Measurements from ENCODE around the gene NPIPB8.
"Not testable (repeated sequence)": the region's sequence is repeated elsewhere in the genome, so short reads cannot be mapped to it uniquely, and the experiment has no call there.

NPIPB8 gene

DNA sequence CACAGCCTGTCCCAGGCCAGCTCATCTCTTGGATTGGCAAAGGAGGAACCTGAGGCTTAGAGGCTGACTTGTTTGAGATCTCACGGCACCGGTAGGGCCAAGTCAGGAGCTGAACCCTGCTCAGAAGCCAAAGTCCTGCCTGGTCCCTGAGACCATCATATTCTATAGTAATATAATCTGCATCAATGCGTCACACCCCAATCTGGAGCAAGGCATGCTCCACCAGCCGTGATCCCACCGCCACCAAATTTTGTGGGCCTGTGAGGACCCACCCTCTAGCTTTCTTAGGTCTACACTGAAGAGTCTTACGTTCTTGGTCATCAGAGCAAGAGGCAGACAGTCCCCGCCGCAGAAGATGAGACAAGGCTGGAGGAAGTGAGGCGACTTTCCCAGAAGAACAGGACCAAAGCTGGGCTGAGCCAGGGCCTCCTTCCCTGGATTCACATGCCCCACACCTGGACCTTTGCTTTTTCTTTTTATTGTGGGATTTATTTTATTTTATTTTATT, 30.7 kb upstream of the NPIPB8 start:
- DNase-seq (ENCODE audit: low read depth in 2 of 2), result no peak

DNA sequence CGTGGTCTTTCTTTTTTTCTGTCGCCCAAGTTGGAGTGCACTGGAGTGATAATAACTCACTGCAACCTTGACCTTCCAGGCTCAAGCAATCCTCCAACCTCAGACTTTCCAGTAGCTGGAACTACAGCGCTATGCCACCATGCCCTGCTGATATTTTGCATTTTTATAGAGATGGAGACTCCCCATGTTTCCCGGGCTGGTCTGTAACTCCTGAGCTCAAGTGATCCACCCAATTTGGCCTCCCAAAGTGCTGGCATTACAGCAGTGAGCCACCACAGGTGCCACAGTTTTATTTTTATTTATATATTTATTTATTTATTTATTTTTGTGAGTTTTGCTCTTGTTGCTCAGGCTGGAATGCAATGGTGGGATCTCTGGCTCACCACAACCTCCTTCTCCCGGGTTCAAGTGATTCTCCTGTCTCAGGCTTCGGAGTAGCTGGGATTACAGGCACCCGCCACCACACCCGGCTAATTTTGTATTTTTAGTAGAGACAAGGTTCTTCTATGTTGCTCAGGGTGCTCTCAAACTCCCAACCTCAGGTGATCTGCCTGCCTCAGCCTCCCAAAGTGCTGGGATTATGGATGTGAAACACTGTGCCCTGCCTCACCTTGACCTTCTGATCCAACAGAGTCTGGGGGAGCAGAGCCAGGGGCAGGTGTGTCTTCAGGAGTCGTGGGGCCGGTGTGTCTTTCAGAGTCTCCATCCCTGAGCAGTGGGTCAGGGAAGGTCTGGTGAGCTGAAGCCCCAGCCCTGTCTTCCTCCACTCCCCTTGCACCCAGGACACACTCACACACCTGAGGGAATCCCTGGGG, 30.0 kb upstream of the NPIPB8 start:
- DNase-seq (ENCODE audit: low read depth in 2 of 2), result not testable (repeated sequence)

DNA sequence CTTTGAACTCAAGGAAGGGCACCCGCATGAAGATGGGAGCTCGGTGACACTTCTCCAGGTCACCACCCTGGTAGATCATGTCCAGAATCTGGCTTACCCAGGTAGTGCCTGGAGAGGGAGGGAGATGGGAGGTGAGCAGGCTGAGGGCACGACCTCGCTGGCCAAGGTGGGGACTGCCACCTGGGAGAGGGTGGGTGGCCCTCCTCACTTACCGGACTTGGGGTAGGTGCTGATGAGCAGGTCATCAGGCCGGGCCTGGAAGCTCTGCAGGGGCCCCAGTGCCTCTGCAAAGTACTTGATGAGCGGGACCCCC, 29.4 kb upstream of the NPIPB8 start:
- DNase-seq (ENCODE audit: low read depth in 2 of 2), result not testable (repeated sequence)

DNA sequence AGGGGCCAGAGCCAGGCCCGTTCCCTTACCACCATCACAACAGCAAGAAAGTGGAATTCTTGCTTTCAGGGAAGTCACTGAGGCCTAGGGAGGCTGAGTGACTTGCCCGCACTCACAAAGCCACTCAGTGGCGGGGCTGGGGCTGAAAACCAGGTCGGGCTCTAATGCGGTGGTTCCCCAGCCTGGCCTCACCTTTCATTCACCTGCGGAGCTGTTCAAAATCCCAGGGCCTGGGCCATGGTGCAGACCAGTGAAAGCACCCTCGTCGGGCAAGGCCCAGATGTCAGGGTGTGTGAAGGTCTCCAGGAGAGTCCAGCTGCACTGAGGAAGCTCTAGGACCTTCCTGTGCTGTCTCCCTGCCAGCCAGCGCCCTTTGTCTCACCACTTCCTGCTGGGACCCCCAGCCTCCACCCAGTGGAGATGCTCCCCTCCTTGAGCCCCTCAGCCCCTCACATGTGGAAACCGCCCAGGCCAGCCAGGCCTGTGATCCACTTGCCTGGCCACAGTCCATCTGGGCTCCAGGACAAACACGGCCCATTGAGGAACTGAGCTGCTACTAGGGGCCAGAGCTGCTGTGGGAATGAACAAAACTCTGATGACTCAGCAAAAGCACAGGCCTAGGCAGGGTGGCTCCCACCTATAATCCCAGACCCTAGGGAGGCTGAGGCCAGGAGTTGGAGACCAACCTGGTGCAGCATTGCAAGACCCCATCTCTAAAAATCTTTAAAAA, 28.8 kb upstream of the NPIPB8 start:
- not testable (repeated sequence) for DNase-seq (ENCODE audit: low read depth in 2 of 2)

DNA sequence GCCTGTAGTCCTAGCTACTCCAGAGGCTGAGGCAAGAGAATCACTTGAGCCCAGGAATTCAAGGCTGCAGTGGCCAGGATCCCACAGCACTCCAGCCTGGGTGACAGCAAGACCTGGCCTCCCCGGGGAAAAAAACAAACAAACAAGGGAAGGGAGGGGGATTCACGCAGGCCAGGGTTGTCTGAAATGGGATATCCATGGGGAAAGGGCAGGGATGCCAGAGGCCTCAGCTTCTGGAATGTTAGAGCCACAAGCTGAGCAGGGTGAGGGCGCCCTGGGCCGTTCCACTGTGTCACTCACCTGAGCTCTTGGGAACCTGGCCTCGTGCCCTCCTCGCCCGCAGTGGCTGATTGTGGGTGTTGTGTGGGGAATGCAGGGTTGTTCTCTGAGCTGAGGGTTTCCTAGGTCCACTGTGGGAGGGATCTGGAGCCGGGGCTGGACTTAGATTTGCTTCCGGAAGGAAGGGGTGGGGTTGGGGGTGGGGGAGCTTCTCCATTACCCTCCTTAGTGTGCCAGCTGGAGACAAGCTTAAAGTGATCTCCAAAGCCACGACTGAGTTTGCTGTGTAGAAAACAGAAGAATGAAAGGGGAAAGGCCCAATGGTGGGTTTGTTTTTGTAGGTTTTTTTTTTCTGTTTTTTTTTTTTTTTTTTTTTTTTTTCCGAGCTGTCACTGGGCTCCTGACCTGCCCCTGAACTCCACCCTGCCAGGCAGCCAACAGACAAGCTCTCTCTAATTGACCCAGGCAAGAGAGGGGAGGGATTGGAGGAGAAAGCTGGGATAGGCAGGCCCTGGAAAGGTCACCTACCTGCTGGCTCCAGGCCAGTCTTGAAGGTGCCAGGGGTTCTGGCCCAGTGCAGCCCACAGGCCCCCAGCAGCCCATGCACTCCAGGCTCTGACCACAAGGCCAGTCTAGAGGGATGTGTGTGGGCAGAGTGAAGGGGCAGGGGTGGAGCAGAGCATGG, 28.0 kb upstream of the NPIPB8 start, which contains the start of gene SULT1A1:
Gene SULT1A1, minus strand, starts transcription at position 414 of the 964 bp plus-strand sequence. CDS start 1,189 bp downstream, outside the sequence.
- DNase-seq (ENCODE audit: low read depth in 2 of 2), result no peak

DNA sequence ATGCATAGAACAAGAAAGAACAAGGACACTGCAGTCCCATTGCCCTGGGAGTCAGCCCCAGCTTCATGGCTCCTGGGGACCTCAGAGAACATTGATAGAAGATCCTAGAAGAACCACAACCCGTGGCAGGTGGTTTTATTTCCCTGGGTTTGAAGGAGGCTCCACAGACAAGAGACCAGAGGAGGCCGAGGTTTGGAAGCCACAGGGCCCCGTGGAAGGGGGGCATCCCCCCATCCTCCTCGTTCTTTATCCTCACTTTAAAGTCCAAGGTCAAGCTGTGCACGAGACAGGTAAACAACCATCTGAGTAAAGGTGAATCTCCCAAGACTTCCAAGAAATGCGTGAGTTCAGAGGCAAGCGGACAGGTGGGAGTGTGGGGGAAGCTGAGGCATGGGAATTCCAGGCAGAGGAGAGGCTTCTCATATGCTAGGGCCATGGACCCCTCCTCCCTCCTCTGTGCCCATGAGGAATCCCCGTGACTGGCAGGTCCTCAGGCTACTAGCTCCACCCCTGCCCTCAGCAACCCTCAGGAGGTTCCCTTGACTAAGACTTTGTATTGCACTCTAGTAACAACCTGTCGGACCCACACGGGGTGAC, 27.2 kb upstream of the NPIPB8 start:
- no peak for DNase-seq (ENCODE audit: low read depth in 2 of 2)

DNA sequence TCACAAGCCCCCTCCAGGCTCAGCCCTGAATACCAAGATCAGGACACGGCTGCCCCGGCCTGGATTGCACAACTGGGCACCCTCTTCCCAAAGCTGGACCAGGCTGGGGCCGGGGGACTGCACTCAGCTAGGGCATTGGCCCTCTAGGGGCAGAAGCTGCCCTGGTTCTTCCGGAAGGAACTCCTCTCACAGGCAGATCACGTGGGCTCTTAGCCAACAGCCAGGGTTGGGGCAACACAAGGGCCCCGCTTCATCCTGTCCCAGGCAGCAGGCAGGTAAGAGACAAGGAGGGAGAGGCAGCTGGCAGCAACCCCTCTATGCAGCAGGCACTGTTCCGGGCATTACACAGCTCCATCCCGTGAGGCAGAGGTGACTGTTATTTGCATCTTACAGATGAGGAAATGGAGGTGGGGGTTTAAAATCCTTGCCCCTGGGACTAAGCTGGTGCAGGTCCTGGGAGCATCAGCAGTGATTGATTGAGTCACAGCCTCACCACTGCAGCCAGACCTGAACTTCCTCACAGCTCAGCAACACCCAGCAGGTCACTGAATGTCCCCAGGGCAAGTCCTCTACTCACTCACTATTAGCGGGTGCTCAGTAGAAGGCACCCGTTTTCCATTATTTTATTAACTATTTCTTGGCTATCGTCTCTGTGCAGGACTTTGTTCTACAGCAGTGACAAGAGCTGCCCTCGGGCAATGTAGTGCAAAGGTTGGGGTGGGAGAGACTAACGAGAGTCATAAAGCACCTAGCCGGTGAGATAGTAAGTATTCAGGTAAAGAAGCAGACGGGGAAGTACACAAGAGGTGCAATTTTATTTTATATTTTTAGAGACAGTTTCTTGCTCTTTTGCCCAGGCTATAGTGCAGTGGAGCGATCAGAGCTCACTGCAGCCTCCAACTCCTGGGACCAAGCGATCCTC, 25.2 kb upstream of the NPIPB8 start:
- not testable (repeated sequence) for DNase-seq (ENCODE audit: low read depth in 2 of 2)

DNA sequence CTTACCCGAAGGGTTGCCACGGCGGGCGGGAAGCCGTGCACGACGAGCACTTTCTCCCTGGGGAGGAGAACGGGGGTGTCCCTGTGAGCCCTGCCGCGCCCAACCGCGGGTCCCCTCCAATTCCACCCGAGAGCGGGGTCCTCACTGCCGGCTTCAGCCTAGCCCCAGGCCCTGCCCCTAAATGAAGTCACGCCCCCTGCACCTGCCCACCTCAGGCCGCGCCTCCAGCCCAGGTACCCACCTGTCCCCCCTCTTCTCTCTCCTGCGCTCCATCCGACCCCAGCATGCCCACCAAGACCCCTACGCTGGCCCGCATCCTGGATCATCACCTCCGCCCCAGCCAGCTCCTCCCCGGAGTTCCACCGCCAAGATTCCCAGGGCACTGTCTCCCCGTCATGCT, 24.0 kb upstream of the NPIPB8 start:
- DNase-seq (ENCODE audit: low read depth in 2 of 2), result not testable (repeated sequence)

DNA sequence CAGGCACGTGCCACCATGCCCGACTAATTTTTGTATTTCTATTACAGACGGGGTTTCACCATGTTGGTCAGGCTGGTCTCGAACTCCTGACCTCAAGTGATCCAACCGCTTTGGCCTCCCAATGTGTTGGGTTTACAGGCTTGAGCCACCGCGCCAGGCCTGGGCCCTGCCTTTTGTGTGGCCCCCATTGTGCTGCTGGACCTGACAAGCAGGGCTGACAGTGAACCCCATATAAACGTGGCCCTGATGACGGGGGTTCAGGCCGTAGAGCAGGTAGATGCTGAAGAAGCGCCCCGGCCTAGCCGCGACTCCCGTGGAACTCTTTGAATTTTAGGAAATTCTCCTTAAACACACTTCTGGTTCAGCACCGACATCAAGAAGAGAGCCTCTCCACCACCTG, 23.3 kb upstream of the NPIPB8 start:
- not testable (repeated sequence) for DNase-seq (ENCODE audit: low read depth in 2 of 2)

DNA sequence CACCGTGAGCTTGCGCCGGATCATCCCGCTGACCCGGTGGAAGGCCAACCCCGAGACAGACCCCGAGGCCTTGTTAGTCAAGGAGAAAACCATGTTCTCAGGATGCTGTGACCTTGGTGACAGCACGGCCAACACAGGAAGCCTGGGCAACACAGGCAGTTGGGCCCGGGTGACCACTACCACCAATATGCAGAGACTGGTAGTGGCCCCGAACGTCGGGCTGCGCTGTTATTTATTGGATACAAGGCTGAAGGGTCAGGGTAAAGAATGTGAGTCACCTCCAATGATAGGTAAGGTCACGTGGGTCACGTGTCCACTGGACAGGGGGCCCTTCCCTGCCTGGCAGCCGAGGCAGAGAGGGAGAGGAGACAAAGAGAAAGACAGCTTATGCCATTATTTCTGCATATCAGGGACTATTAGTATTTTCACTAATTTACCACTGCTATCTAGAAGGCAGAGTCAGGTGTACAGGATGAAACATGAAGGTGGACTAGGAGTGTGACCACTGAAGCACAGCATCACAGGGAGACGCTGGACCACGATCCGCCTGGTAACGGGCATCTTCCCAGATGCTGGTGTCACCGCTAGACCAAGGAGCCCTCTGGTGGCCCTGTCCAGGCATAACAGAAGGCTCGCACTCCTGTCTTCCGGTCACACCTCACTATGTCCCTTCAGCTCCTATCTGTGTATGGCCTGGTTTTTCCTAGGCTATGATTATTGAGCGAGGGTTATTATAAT, 22.2 kb upstream of the NPIPB8 start:
- not testable (repeated sequence) for DNase-seq (ENCODE audit: low read depth in 2 of 2)

DNA sequence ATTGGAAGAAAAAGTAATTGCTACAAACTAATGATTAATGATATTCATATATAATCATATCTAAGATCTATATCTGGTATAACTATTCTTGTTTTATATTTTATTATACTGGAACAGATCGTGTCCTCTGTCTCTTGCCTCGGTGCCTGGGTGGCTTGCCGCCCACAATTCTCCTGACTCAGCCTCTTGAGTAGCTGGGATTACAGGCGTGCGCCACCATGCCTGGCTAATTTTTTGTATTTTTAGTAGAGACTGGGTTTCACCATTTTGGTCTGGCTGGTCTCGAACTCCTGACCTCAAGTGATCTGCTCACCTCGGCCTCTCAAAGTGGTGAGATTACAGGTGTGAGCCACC, 21.7 kb upstream of the NPIPB8 start:
- not testable (repeated sequence) for DNase-seq (ENCODE audit: low read depth in 2 of 2)

DNA sequence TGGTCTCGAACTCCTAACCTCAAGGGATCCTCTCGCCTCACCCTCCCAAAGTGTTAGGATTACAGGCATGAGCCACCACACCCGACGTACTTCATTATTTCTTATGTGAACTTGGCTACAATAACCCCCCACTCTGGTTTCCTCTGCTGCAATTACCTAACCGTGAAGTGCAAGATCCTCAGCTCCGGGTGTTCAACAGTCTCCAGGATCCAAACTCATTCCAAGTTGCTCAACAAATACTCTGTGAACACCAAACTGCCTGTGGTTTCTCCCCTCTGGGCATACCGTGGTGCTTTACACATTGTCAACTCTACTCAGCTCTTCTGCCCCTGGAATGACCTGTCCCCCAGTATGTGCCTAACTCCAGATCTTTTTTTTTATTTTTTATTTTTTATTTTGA, 21.2 kb upstream of the NPIPB8 start:
- no peak for DNase-seq (ENCODE audit: low read depth in 2 of 2)

DNA sequence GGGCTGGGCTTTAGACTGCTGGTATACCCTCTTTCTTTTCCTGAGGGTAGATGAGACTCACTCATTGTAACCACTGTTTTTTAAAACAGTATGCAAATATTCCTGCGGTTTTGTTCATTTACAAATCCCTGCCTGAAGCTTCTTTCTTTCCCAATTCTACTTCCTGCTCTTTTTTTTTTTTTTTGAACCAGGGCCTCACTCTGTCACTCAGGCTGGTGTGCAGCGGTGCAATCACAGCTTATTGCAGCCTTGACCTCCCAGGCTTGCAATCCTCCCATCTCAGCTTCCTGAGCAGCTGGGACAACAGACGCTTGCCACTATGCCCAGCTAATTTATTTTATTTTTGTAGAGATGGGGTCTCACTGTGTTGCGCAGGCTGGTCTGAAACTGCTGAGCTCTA, 20.0 kb upstream of the NPIPB8 start:
- no peak for DNase-seq (ENCODE audit: low read depth in 2 of 2)

DNA sequence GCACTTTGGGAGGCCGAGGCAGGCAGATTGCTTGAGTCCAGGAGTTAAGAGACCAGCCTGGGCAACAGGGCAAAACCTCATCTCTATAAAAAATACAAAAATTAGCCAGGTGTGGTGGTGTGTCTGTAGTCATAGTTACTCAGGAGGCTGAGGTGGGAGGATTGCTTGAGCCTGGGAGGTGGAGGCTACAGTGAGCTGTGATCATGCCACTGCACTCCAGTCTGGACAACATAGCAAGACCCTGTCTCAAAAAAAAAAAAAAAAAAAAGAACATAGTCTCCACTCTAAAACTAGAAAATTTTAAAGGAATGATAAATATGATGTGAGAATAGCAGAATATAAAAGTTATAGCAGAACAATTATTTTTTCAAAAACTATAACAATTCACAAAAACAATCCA, 17.5 kb upstream of the NPIPB8 start:
- DNase-seq (ENCODE audit: low read depth in 2 of 2), result not testable (repeated sequence)

DNA sequence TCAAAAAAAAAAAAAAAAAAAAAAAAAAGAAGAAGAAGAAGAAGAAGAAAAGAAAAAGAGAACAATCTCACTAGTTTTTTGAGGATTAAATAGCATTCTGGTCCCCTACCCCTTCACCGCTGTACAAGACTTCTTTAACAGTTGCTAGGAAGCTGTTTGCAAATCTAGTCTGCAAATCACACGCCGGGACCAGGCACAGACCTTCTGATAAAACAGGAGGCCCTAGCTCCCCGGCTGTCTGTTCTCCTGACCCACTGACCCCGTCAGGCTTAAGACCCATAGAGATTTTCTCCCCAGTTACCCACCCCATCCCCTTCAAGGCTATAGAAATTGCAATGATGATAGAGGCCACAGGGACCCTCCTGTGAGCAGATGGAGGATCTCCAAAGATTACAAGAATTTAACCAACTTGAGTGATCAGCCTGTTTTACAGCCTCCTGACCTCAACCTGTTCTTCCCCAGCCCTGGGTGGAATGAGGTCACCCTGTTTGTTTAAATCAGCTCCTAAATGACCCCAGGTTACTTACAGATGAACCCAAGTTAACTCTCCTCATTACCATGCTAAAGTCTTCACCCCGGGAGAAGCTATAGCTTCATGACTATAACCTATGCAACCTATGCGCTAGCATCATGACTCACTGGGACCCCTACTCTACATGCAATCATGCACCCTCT, 16.2 kb upstream of the NPIPB8 start:
- DNase-seq (ENCODE audit: low read depth in 2 of 2), result no peak

DNA sequence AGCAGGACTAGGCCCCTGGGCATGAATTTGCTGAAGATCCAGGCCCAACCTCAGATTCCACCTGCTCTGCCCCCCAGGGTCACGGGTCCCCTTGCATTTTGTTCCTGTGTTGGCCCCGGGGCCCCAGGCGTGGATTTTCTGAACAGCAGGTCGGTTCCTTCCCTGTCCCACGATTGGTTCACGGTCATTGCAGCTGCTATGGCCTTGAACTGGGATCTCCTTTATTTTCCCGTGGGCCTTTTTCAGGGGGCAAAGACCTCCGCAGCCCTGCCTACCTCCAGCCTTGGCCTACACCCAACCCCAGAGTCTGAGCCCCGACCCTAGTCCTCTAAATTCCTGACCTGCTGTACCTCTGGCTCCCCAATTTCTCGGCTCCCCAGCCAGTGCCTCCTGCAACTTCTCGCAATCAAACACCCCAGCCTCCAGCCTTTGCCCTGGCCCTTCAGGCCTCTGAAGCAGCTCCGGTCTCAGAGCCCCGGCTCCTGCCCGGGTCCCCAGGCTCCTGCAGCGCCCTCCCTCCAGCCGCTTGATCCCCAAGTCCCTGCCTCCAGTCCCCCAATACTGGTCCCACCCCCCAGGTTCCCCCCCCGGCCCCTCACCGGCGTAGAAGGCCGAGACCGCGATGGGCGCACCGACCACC, 15.2 kb upstream of the NPIPB8 start:
- not testable (repeated sequence) for DNase-seq (ENCODE audit: low read depth in 2 of 2)

DNA sequence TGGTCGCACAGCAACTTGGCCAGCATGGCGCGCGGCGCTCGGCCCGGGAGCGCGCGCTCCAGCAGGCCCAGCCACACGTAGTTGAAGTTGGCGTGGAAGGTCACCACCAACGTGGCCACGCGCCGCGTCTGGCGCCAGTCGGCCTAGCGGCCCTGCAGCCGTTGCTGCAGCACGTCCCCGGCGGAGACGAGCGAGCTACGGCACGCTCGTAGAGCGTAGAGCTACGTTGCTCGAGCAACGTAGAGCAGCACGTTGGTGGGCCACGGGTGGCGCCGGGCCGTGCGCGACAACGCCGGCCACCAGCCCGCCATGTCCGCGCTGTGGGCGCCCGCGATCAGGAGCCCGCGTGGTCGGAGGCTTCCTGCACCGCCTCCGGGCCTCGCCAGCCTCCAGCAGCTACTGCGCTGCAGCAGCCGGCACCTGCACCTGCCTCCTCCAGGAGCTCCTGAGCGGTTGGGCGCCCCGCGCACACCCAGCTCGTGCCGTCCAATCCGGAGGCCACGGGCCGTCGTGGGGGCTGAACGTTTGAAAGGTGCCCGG, 14.6 kb upstream of the NPIPB8 start:
- peak; percentile 27 to 43 for DNase-seq (ENCODE audit: low read depth in 2 of 2)

DNA sequence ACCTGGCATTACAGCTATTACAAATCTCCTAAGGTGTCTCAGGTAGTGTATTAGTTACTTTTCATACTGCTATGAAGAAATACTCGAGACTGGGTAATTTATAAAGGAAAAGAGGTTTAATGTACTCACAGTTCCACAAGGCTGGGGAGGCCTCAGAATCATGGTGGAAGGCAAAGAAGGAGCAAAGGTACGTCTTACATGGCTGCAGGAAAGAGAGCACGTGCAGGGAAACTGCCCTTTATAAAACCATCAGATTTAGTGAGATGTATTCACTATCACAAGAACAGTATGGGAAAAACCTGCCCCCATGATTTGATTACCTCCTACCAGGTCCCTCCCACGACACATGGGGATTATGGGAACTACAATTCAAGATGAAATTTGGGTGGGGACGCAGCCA, 7.0 kb upstream of the NPIPB8 start:
- DNase-seq (ENCODE audit: low read depth in 2 of 2), result not testable (repeated sequence)
